ENCODE results near the gene RPN2.

The RPN2 gene

GRCh38 chr20:37253087-37253486 is 74.0 kb downstream of the RPN2 start:
- no peak overlapping the region for H3K27ac Mint-ChIP-seq
- peaks cover 7% of the 10 kb centered on the region for H3K9me3 Mint-ChIP-seq
- H3K4me1 Mint-ChIP-seq, result peaks cover 16% of the 10 kb centered on the region
- H3K27me3 Mint-ChIP-seq (ENCODE audit: low read depth, poor library complexity), result peaks cover 14% of the 10 kb centered on the region
- H3K4me3 Mint-ChIP-seq, result no peak overlapping the region
- no peak for DNase-seq
- peaks cover 10% of the 10 kb centered on the region for H3K36me3 Mint-ChIP-seq (ENCODE audit: low read depth)
- TF ChIP-seq CTCF (IDR thresholded peaks at IDR 0.05), result no peak

GRCh38 chr20:37254114-37254878 is 75.2 kb downstream of the RPN2 start:
- no peak for TF ChIP-seq CTCF (IDR thresholded peaks at IDR 0.05)
- H3K4me3 Mint-ChIP-seq, result no peak overlapping the region
- peaks cover 4% of the 10 kb centered on the region for H3K36me3 Mint-ChIP-seq (ENCODE audit: low read depth)
- no peak for DNase-seq
- peaks cover 7% of the 10 kb centered on the region for H3K9me3 Mint-ChIP-seq
- H3K27me3 Mint-ChIP-seq (ENCODE audit: low read depth, poor library complexity), result peaks cover 16% of the 10 kb centered on the region
- H3K27ac Mint-ChIP-seq, result no peak overlapping the region
- H3K4me1 Mint-ChIP-seq, result peaks cover 24% of the 10 kb centered on the region

- Mint-ChIP-seq H3K27me3 (ENCODE audit: low read depth, poor library complexity) (peaks cover 16% of the 10 kb centered on the region), H3K4me1 (peaks cover 38% of the 10 kb centered on the region), H3K9me3 (peaks cover 7% of the 10 kb centered on the region), H3K4me3 (no peak overlapping the region), H3K27ac (no peak overlapping the region), H3K36me3 (ENCODE audit: low read depth) (no peaks in the 10 kb centered on the region)
- DNase-seq, result no peak
- TF ChIP-seq CTCF (IDR thresholded peaks at IDR 0.05), result no peak
Observed at GRCh38 chr20:37256286-37256685, 77.2 kb downstream of the RPN2 start.

GRCh38 chr20:37257530-37257929 is 78.4 kb downstream of the RPN2 start:
- Mint-ChIP-seq H3K27ac (peak overlapping the region; percentile 24), H3K36me3 (ENCODE audit: low read depth) (no peaks in the 10 kb centered on the region), H3K9me3 (peaks cover 7% of the 10 kb centered on the region), H3K27me3 (ENCODE audit: low read depth, poor library complexity) (peaks cover 19% of the 10 kb centered on the region), H3K4me1 (peaks cover 38% of the 10 kb centered on the region), H3K4me3 (no peak overlapping the region)
- no peak for TF ChIP-seq CTCF (IDR thresholded peaks at IDR 0.05)
- no peak for DNase-seq

- no peak for TF ChIP-seq CTCF (IDR thresholded peaks at IDR 0.05)
- H3K4me3 Mint-ChIP-seq, result no peak overlapping the region
- H3K36me3 Mint-ChIP-seq (ENCODE audit: low read depth), result no peaks in the 10 kb centered on the region
- H3K9me3 Mint-ChIP-seq, result peaks cover 7% of the 10 kb centered on the region
- peaks cover 40% of the 10 kb centered on the region for H3K4me1 Mint-ChIP-seq
- H3K27me3 Mint-ChIP-seq (ENCODE audit: low read depth, poor library complexity), result peaks cover 17% of the 10 kb centered on the region
- H3K27ac Mint-ChIP-seq, result peak overlapping the region; percentile 24
- peak; percentile 23 for DNase-seq
Observed at GRCh38 chr20:37257988-37258387, 78.9 kb downstream of the RPN2 start.

GRCh38 chr20:37259031-37259430 is 79.9 kb downstream of the RPN2 start:
- no peak for DNase-seq
- Mint-ChIP-seq H3K36me3 (ENCODE audit: low read depth) (no peaks in the 10 kb centered on the region), H3K9me3 (peaks cover 6% of the 10 kb centered on the region), H3K4me1 (peaks cover 40% of the 10 kb centered on the region), H3K27me3 (ENCODE audit: low read depth, poor library complexity) (peaks cover 11% of the 10 kb centered on the region), H3K4me3 (no peak overlapping the region), H3K27ac (peak overlapping the region; percentile 63)
- TF ChIP-seq CTCF (IDR thresholded peaks at IDR 0.05), result no peak

Measured in nephron progenitor cell (in vitro differentiated cells).